Mucosa of stomach (tissue), 1 donor: ENCODE results near the gene SAFB.

Experiments
- H3K27me3 ChIP-seq: one replicate; pipeline ENCODE4 v1.7.0; 2013; ENCODE audit warnings: mild to moderate bottlenecking, low read length; ENCODE audit not compliant: control insufficient read depth, insufficient read depth
- H3K36me3 ChIP-seq: one replicate; pipeline ENCODE4 v1.7.0; 2013; ENCODE audit warnings: low read length; ENCODE audit not compliant: control insufficient read depth, insufficient read depth
- H3K4me1 ChIP-seq: one replicate; pipeline ENCODE4 v1.7.0; 2013; ENCODE audit warnings: mild to moderate bottlenecking, low read length; ENCODE audit not compliant: control insufficient read depth, insufficient read depth
- H3K4me3 ChIP-seq: one replicate; pipeline ENCODE4 v1.7.0; 2013; ENCODE audit warnings: low read length
- H3K9ac ChIP-seq: one replicate; pipeline ENCODE4 v1.7.0; 2013; ENCODE audit warnings: mild to moderate bottlenecking, low read length, moderate library complexity
- H3K9me3 ChIP-seq: one replicate; pipeline ENCODE4 v1.7.0; 2013; ENCODE audit warnings: mild to moderate bottlenecking, low read length, moderate library complexity; ENCODE audit not compliant: control insufficient read depth
- donor health status: Pancreatic carcinoma.

SAFB gene

GRCh38 chr19:5621945-5622464 is 878 bp upstream of the SAFB start:
- Histone ChIP-seq H3K27me3 (no peaks in the 10 kb centered on the region), H3K9me3 (no peaks in the 10 kb centered on the region), H3K4me1 (peaks cover 35% of the 10 kb centered on the region), H3K4me3 (peak overlapping the region; percentile 89), H3K9ac (peak overlapping the region; percentile 88), H3K36me3 (peaks cover 15% of the 10 kb centered on the region)

- H3K9ac ChIP-seq = peak overlapping the region; percentile 93
- no peaks in the 10 kb centered on the region for H3K9me3 ChIP-seq
- peaks cover 40% of the 10 kb centered on the region for H3K4me1 ChIP-seq
- peaks cover 17% of the 10 kb centered on the region for H3K36me3 ChIP-seq
- H3K4me3 ChIP-seq = peak overlapping the region; percentile 89
- no peaks in the 10 kb centered on the region for H3K27me3 ChIP-seq
These were observed 624 bp downstream of the SAFB start for GRCh38 chr19:5623397-5624017.

- H3K36me3 ChIP-seq = peaks cover 16% of the 10 kb centered on the region
These were observed 1.3 kb downstream of the SAFB start for GRCh38 chr19:5624018-5624663.

GRCh38 chr19:5624741-5625278 is 1.9 kb downstream of the SAFB start:
- no peaks in the 10 kb centered on the region for H3K27me3 ChIP-seq
- H3K9me3 ChIP-seq = no peaks in the 10 kb centered on the region
- H3K4me3 ChIP-seq = peak overlapping the region; percentile 89
- peak overlapping the region; percentile 93 for H3K9ac ChIP-seq
- H3K36me3 ChIP-seq = peaks cover 16% of the 10 kb centered on the region
- peaks cover 40% of the 10 kb centered on the region for H3K4me1 ChIP-seq

More at GRCh38 chr19:5624018-5624663, 1.3 kb downstream of the SAFB start:
- Histone ChIP-seq H3K27me3 (no peaks in the 10 kb centered on the region), H3K4me1 (peaks cover 40% of the 10 kb centered on the region), H3K4me3 (peak overlapping the region; percentile 89), H3K9me3 (no peaks in the 10 kb centered on the region), H3K9ac (peak overlapping the region; percentile 93)

GRCh38 chr19:5625641-5626040 is 2.8 kb downstream of the SAFB start:
- Histone ChIP-seq H3K4me1 (peaks cover 35% of the 10 kb centered on the region), H3K9ac (no peak overlapping the region), H3K36me3 (peaks cover 12% of the 10 kb centered on the region), H3K4me3 (no peak overlapping the region), H3K9me3 (no peaks in the 10 kb centered on the region), H3K27me3 (no peaks in the 10 kb centered on the region)

GRCh38 chr19:5627395-5627904 is 4.6 kb downstream of the SAFB start:
- Histone ChIP-seq H3K4me1 (peaks cover 35% of the 10 kb centered on the region), H3K36me3 (peaks cover 15% of the 10 kb centered on the region)

GRCh38 chr19:5628461-5628860 is 5.6 kb downstream of the SAFB start:
- peaks cover 15% of the 10 kb centered on the region for H3K36me3 ChIP-seq
- H3K9me3 ChIP-seq = no peaks in the 10 kb centered on the region
- no peak overlapping the region for H3K9ac ChIP-seq
- H3K4me1 ChIP-seq = peaks cover 35% of the 10 kb centered on the region
- no peak overlapping the region for H3K4me3 ChIP-seq
- H3K27me3 ChIP-seq = no peaks in the 10 kb centered on the region

More at GRCh38 chr19:5627395-5627904, 4.6 kb downstream of the SAFB start:
- Histone ChIP-seq H3K9me3 (no peaks in the 10 kb centered on the region), H3K9ac (no peak overlapping the region), H3K4me3 (no peak overlapping the region), H3K27me3 (no peaks in the 10 kb centered on the region)

- H3K36me3 ChIP-seq = peaks cover 15% of the 10 kb centered on the region
- no peaks in the 10 kb centered on the region for H3K27me3 ChIP-seq
- peaks cover 35% of the 10 kb centered on the region for H3K4me1 ChIP-seq
- no peaks in the 10 kb centered on the region for H3K9me3 ChIP-seq
- H3K9ac ChIP-seq = no peak overlapping the region
- H3K4me3 ChIP-seq = no peak overlapping the region
These were observed 6.1 kb downstream of the SAFB start for GRCh38 chr19:5628919-5629481.

GRCh38 chr19:5631567-5632240 is 8.8 kb downstream of the SAFB start:
- Histone ChIP-seq H3K4me1 (peaks cover 15% of the 10 kb centered on the region), H3K9me3 (no peaks in the 10 kb centered on the region), H3K27me3 (no peaks in the 10 kb centered on the region), H3K9ac (no peak overlapping the region), H3K4me3 (no peak overlapping the region), H3K36me3 (peaks cover 15% of the 10 kb centered on the region)

GRCh38 chr19:5632241-5632612 is 9.3 kb downstream of the SAFB start:
- Histone ChIP-seq H3K9ac (no peak overlapping the region), H3K36me3 (peaks cover 13% of the 10 kb centered on the region), H3K27me3 (no peaks in the 10 kb centered on the region), H3K9me3 (no peaks in the 10 kb centered on the region), H3K4me1 (peaks cover 14% of the 10 kb centered on the region), H3K4me3 (no peak overlapping the region)

- Histone ChIP-seq H3K4me3 (no peak overlapping the region), H3K4me1 (peaks cover 11% of the 10 kb centered on the region), H3K36me3 (peaks cover 9% of the 10 kb centered on the region), H3K9me3 (no peaks in the 10 kb centered on the region), H3K9ac (no peak overlapping the region), H3K27me3 (no peaks in the 10 kb centered on the region)
These were observed 9.8 kb downstream of the SAFB start for GRCh38 chr19:5632657-5633056.
